ENCODE measurements around the gene SLC25A53.
A peak's percentile ranks its signal among the peaks of the same experiment; 100 is the strongest.

SLC25A53 gene, protein sequence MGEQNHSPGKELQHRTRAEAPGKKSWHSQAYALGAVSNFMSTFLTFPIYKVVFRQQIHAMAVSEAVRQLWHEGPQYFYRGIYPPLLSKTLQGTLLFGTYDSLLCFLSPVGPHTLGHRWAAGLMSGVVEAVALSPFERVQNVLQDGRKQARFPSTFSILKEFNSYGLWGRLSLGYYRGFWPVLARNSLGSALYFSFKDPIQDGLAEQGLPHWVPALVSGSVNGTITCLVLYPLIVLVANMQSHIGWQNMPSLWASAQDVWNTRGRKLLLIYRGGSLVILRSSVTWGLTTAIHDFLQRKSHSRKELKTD

DNA sequence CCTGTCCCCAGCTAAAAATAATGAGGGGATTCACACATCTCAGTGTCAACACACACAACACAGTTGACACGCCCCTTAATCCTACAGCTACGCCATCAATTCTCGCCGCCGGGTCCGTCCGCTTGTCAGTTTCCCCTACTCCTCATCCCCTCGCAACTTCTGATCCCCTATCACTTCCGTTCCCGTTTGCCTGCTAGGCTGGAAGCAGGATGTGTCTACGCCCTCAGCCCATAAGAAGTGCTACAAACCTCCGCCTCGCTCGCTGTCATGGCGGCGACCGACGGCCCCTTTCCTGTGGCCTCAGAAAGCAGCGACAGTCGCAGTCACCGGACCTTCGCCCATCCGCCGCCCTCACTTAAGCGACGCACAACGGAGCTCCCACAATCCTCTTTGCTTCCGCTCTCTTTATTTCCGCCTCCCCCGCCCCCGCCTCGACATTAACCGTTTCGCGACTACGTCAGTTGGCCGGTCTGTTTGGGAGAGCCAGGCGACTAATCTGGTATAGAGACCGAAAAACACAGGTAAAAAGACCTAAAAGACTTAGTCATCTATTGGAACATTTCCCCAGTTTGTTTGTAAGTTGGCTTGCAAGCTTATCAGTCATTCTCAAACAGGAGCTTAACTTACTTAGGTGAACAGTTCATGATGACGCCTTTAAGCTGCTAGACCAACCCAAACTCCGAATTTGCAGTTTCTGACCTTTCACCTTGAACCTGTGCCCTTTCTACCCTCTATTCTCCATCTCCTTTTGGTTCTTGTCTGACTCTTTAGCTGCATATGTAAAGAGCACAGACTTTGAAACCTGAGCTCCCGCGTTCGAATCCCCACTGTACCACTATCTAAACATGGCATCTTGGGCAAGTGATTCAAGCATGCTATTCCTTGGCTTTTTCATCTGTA is at the start of gene SLC25A53:
TSS of gene SLC25A53 (minus strand) at position 380 of the 900 bp plus-strand sequence. CDS start 51,752 bp downstream, outside the sequence.
- no peak for TF ChIP-seq JUND (IDR thresholded peaks at IDR 0.05; ENCODE audit: low read depth)
- peak in 1 of 2 experiments; percentile 78 for DNase-seq (ENCODE audit: low read depth in 1 of 2, low spot score in 1 of 2)
- in situ Hi-C loops (cut with HindIII; ENCODE audit: low pct_unique_long_range_greater_than_20kb, low sequenced_read_pairs) = no loop called here

DNA sequence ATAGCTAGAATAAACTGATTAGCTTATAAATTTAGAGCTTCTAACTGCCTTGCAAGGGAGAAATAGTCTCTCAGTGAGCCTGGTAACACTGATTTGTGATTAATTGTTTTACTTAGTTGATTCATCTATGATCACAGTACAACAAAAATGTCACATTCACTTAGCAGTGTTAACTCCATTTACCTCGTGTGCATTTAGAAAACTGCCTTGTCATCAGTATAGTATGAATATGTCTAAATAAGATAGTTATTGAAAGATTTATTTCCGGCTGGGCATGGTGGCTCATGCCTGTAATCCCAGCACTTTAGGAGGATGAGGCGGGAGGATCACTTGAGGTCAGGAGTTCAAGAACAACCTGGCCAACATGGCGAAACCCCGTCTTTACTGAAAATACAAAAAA is 48.7 kb upstream of the SLC25A53 start:
- DNase-seq (ENCODE audit: low read depth in 1 of 2, low spot score in 1 of 2) = no peak
- TF ChIP-seq JUND (IDR thresholded peaks at IDR 0.05; ENCODE audit: low read depth) = no peak
- in situ Hi-C loops (cut with HindIII; ENCODE audit: low pct_unique_long_range_greater_than_20kb, low sequenced_read_pairs) = no loop called here

DNA sequence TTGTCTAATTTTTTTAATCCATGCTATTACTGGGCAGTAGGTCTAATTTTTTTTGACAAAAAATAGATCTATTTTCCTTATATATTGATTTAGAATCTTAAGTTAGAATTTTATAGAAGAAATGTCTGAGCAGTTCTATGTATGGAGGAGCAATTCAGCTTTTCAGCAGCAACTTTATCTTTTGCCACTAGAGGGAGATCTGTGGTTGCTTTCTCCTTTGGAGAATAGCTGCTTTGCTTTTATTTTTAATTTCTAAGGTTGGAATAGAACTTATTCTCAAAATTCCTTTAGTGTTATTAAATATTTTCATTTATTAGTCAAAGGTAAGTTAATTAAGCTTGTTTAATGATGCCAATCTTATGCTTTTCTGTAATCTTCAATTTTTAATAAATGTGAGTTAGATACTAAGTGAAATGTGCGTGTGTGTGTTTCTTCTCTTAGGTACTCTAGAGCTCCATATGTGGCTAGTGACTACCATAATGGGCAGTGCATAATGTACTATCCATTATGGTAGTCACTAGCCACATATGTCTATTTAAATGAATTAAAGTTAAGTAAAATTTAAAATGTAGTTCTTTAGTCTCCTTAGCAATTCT is 38.8 kb upstream of the SLC25A53 start:
- no peak for TF ChIP-seq JUND (IDR thresholded peaks at IDR 0.05; ENCODE audit: low read depth)
- peak in 1 of 2 experiments; percentile 33 for DNase-seq (ENCODE audit: low read depth in 1 of 2, low spot score in 1 of 2)
- in situ Hi-C loops (cut with HindIII; ENCODE audit: low pct_unique_long_range_greater_than_20kb, low sequenced_read_pairs) = no loop called here

DNA sequence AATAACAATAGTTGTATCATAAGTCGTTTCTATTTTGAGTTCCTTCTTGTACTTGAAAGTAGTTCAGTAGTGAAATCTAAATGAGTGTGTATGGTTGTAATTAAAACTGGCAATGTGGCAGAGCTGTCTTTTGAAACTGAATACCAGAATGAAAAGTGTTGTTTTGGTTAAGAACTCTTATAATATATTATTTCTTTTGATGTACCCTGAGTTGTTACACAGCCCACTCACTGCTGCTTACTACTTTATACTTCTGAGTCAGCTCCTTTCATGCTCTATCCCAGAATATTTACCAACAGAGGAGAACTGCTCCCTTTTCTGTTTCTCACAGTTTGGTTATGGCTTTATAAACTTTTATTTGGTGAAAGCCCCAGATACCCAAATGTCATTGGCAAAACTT is 38.2 kb upstream of the SLC25A53 start:
- in situ Hi-C loops (cut with HindIII; ENCODE audit: low pct_unique_long_range_greater_than_20kb, low sequenced_read_pairs) = no loop called here
- no peak for TF ChIP-seq JUND (IDR thresholded peaks at IDR 0.05; ENCODE audit: low read depth)
- DNase-seq (ENCODE audit: low read depth in 1 of 2, low spot score in 1 of 2) = no peak

DNA sequence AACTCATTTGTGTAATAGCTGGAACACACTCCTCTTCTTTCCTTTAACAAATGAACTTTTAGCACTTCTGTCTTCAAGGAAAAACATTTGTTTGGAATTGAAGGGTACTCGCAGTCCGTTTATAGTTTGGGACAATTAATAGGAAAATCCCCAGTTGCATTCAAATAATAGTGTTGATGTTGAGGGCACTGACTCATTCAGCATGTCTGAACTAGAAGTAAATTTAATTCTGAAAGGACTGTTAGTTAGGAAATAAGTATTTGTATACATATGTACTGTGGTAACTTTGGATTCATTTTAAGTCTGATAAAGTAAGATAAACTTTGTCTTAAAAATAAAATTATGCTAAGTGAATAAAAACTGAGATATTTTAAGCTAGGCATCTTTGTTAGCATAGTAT is 36.7 kb upstream of the SLC25A53 start:
- no peak for DNase-seq (ENCODE audit: low read depth in 1 of 2, low spot score in 1 of 2)
- in situ Hi-C loops (cut with HindIII; ENCODE audit: low pct_unique_long_range_greater_than_20kb, low sequenced_read_pairs) = no loop called here
- TF ChIP-seq JUND (IDR thresholded peaks at IDR 0.05; ENCODE audit: low read depth) = no peak

DNA sequence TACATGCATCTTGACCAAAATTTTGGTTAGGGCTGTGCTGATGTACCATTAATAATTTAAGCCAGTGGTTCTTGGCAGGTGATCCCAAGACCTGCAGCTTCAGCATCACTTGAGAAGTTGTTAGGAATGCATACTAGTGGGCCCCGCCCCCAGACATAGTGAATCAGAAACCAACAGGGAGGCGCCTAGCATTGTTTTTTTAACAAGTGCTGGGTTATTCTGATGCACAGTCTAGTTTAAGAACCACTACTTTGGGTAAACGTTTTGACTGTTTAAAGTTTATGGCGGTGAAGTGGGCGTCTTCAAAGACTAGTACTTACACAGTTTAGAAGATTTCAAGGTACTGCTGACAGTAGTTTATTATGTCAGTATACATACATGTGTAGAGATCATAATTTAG is 33.0 kb upstream of the SLC25A53 start:
- no peak for DNase-seq (ENCODE audit: low read depth in 1 of 2, low spot score in 1 of 2)
- no peak for TF ChIP-seq JUND (IDR thresholded peaks at IDR 0.05; ENCODE audit: low read depth)
- in situ Hi-C loops (cut with HindIII; ENCODE audit: low pct_unique_long_range_greater_than_20kb, low sequenced_read_pairs) = no loop called here

DNA sequence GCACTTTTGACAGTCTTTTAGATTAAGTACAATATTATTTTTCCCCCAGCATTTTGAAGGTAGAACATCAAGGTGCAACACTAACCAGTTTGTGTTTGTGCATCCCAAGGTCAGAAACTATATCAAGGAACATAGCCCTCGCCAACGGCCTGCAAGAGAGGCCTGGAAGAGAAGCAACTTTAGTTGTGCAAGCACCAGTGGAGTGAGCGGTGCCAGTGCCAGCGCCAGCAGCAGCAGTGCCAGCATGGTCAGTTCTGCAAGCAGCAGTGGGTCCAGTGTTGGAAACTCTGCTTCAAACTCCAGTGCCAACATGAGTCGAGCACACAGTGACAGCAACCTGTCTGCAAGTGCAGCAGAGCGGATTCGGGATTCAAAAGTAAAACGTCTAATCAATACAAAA is 31.1 kb upstream of the SLC25A53 start:
- in situ Hi-C loops (cut with HindIII; ENCODE audit: low pct_unique_long_range_greater_than_20kb, low sequenced_read_pairs) = no loop called here
- DNase-seq (ENCODE audit: low read depth in 1 of 2, low spot score in 1 of 2) = no peak
- no peak for TF ChIP-seq JUND (IDR thresholded peaks at IDR 0.05; ENCODE audit: low read depth)

DNA sequence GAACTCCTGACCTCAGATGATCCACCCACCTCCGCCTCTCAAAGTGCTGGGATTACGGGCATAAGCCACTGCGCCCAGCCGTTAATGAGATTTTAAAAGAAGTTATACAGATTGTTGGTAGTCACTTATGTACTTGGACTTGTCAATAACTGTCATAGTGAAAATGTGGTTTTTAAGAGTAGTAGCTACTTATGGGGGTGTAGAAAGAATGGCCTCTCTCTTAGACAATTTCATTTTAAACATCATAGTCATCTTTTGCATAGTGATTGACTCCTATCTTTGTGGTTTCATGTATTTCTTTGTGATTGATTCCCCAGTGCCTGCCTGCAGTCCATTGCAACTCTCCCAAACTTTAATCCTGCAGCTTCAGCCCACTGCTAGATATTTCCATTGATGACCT is 26.9 kb upstream of the SLC25A53 start:
- in situ Hi-C loops (cut with HindIII; ENCODE audit: low pct_unique_long_range_greater_than_20kb, low sequenced_read_pairs) = no loop called here
- TF ChIP-seq JUND (IDR thresholded peaks at IDR 0.05; ENCODE audit: low read depth) = no peak
- no peak for DNase-seq (ENCODE audit: low read depth in 1 of 2, low spot score in 1 of 2)

DNA sequence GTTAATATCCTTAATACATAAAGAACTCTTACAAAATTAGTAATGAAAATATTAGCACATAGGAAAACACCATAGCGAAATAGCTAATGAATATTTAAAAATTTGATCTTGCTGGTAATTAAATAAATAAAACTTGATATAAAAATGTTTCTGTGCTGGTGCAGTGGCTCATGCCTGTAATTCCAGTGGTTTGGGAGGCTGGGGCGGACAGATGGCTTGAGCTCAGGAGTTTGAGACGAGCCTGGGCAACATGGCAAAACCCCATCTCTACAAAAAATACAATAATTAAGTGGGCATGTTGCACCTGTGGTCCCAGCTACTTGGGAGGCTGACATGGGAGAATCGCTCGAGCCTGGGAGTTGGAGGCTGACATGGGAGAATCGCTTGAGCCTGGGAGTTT is 17.0 kb upstream of the SLC25A53 start:
- no peak for TF ChIP-seq JUND (IDR thresholded peaks at IDR 0.05; ENCODE audit: low read depth)
- DNase-seq (ENCODE audit: low read depth in 1 of 2, low spot score in 1 of 2) = no peak
- in situ Hi-C loops (cut with HindIII; ENCODE audit: low pct_unique_long_range_greater_than_20kb, low sequenced_read_pairs) = no loop called here

DNA sequence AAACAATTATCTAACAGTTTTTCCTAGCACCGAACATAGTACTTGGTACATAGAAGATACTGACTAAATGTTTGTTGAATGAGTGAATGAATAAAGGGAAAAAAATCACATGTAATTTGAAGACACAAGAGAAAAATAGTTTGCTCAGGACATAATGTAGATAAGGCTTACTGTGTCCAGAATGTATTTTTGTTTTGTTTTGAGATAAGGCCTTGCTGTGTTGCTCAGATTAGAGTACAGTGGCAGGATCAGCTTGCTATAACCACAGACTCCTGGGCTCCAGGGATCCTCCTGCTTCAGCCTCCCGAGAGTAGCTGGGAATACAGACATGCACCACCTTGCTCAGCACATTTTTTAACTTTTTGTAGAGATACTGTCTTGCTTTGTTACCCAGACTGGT is 16.0 kb upstream of the SLC25A53 start:
- DNase-seq (ENCODE audit: low read depth in 1 of 2, low spot score in 1 of 2) = no peak
- in situ Hi-C loops (cut with HindIII; ENCODE audit: low pct_unique_long_range_greater_than_20kb, low sequenced_read_pairs) = no loop called here
- TF ChIP-seq JUND (IDR thresholded peaks at IDR 0.05; ENCODE audit: low read depth) = no peak

DNA sequence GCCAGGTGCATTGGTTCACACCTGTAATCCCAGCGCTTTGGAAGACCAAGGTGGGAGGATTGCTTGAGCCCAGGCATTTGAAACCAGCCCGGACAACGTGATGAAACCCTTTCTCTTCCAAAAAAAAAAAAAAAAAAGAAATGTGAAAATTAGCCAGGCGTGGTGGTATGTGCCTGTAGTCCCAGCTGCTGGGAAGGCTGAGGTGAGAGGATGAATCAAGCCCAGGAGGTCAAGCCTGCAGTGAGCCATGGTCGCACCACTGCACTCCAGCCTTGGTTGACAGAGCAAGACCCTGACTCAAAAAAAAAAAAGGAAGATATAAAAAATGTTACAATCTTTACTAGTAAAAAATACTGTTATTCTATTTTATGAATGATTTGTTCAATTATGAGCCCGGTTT is 15.3 kb upstream of the SLC25A53 start:
- no peak for TF ChIP-seq JUND (IDR thresholded peaks at IDR 0.05; ENCODE audit: low read depth)
- DNase-seq (ENCODE audit: low read depth in 1 of 2, low spot score in 1 of 2) = no peak
- in situ Hi-C loops (cut with HindIII; ENCODE audit: low pct_unique_long_range_greater_than_20kb, low sequenced_read_pairs) = no loop called here

DNA sequence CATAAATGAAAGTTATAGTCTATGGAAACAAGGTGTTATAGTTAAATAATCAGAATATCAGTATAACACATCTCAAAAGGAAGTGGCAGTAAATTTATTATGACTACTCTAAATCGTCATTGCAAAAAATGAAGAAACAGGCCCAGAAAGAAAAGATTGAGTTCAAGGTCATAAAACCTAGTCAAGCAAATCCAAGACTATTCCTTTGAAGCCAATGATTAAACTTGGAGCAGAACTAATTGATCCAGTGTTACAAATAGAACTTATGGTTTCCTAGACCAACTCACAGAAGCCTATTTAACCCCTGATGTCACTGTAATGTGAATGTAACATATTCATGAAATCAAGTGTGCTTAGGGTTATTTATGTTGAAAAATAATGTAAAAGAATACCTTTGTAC is 11.3 kb upstream of the SLC25A53 start:
- no peak for DNase-seq (ENCODE audit: low read depth in 1 of 2, low spot score in 1 of 2)
- no peak for TF ChIP-seq JUND (IDR thresholded peaks at IDR 0.05; ENCODE audit: low read depth)
- in situ Hi-C loops (cut with HindIII; ENCODE audit: low pct_unique_long_range_greater_than_20kb, low sequenced_read_pairs) = no loop called here
